CD14-positive monocyte (primary cell): ENCODE data around the gene OR51D1. TPM values are rescaled to one million over a fixed set of nuclear protein-coding genes. Genes with fewer than 3 reads are reported as not detected.

Experiments used
- DNase-seq, 3 donors: peaks; one replicate each; pipeline ENCODE4 v3.0.0-alpha.2; 2011 to 2022
- H2AFZ ChIP-seq: 2 replicates; pipeline ENCODE4 v1.6.0; 2012; ENCODE audit warnings: mild to moderate bottlenecking, low read depth, low read length, inconsistent platforms; ENCODE audit not compliant: insufficient read depth, poor library complexity, severe bottlenecking
- H3K27ac ChIP-seq, 2 donors: 1 replicate in 1 of 2; 2 replicates in 1 of 2; pipeline ENCODE4 v1.5.1; 2012 to 2013; ENCODE audit warnings: low read length in 2 of 2, control low read depth in 1 of 2, inconsistent platforms in 1 of 2, low read depth in 1 of 2, mild to moderate bottlenecking in 1 of 2
- H3K27me3 ChIP-seq, 2 donors: one replicate each; pipeline versions ENCODE4 v1.6.0 to v1.6.1; 2011 to 2013; ENCODE audit warnings: low read length in 2 of 2; ENCODE audit not compliant: control insufficient read depth in 2 of 2, insufficient read depth in 2 of 2
- H3K36me3 ChIP-seq, 2 donors: replicated peaks in 1 of 2; 1 replicate in 1 of 2; 2 replicates in 1 of 2; pipeline versions ENCODE4 v1.5.1 to v1.6.1; 2012 to 2013; ENCODE audit warnings: low read length in 2 of 2, control low read depth in 1 of 2, inconsistent platforms in 1 of 2, mild to moderate bottlenecking in 1 of 2; ENCODE audit not compliant: insufficient read depth in 2 of 2, control insufficient read depth in 1 of 2
- H3K4me1 ChIP-seq, 2 donors: 1 replicate in 1 of 2; 2 replicates in 1 of 2; pipeline versions ENCODE4 v1.5.1 to v1.6.1; 2012 to 2013; ENCODE audit warnings: low read length in 2 of 2, control low read depth in 1 of 2, inconsistent platforms in 1 of 2, mild to moderate bottlenecking in 1 of 2, moderate library complexity in 1 of 2; ENCODE audit not compliant: insufficient read depth in 2 of 2, control insufficient read depth in 1 of 2
- H3K4me2 ChIP-seq: replicated peaks from 2 replicates; pipeline ENCODE3; 2012; ENCODE audit warnings: low read length, moderate library complexity, mild to moderate bottlenecking; ENCODE audit not compliant: poor library complexity, severe bottlenecking; ENCODE audit errors: extremely low read depth
- H3K4me3 ChIP-seq, 3 experiments: fragments of 200-600 bp in 1 of 3; sonication (generic) in 1 of 3; replicated peaks in 1 of 3; 1 replicate in 2 of 3; 2 replicates in 1 of 3; pipeline ENCODE4 v1.5.1; 2011 to 2013; ENCODE audit warnings: low read length in 3 of 3, mild to moderate bottlenecking in 3 of 3, control low read depth in 2 of 3, low read depth in 2 of 3, inconsistent platforms in 1 of 3, moderate library complexity in 1 of 3
- H3K79me2 ChIP-seq: 2 replicates; pipeline ENCODE4 v1.6.0; 2012; ENCODE audit warnings: mild to moderate bottlenecking, control low read depth, inconsistent platforms, low read length, moderate library complexity; ENCODE audit not compliant: insufficient read depth
- H3K9ac ChIP-seq: 2 replicates; pipeline ENCODE4 v1.6.0; 2017; ENCODE audit warnings: low read length, mild to moderate bottlenecking; ENCODE audit not compliant: insufficient read depth, poor library complexity, severe bottlenecking
- H3K9me3 ChIP-seq, 2 donors: replicated peaks in 1 of 2; 1 replicate in 1 of 2; 2 replicates in 1 of 2; pipeline versions ENCODE4 v1.5.1 to v1.6.1; 2012 to 2013; ENCODE audit warnings: low read length in 2 of 2, control low read depth in 1 of 2; ENCODE audit not compliant: control insufficient read depth in 1 of 2, insufficient read depth in 1 of 2
- H4K20me1 ChIP-seq: 2 replicates; pipeline ENCODE4 v1.6.0; 2012; ENCODE audit warnings: mild to moderate bottlenecking, low read length, control low read depth, moderate library complexity; ENCODE audit not compliant: insufficient read depth
- H3K27ac Mint-ChIP-seq, 7 donors: one replicate each; pipeline ENCODE4 v1.8.0; 2020; ENCODE audit warnings: mild to moderate bottlenecking in 7 of 7, mixed read lengths in 7 of 7, moderate library complexity in 6 of 7, inconsistent platforms in 2 of 7
- H3K27me3 Mint-ChIP-seq, 3 donors: one replicate each; pipeline ENCODE4 v1.8.0; 2021 to 2022; ENCODE audit warnings: low read depth in 3 of 3, mild to moderate bottlenecking in 3 of 3, mixed read lengths in 3 of 3, moderate library complexity in 3 of 3, inconsistent platforms in 1 of 3
- H3K36me3 Mint-ChIP-seq, 2 donors: one replicate each; pipeline ENCODE4 v1.8.0; 2020; ENCODE audit warnings: mixed read lengths in 2 of 2, inconsistent platforms in 1 of 2, mild to moderate bottlenecking in 1 of 2
- H3K4me1 Mint-ChIP-seq: one replicate; pipeline ENCODE4 v1.8.0; 2020; ENCODE audit warnings: mild to moderate bottlenecking, mixed read lengths
- H3K4me3 Mint-ChIP-seq, 2 donors: one replicate each; pipeline ENCODE4 v1.8.0; 2020; ENCODE audit warnings: mild to moderate bottlenecking in 2 of 2, mixed read lengths in 2 of 2, moderate library complexity in 1 of 2
- H3K9me3 Mint-ChIP-seq, 7 donors: one replicate each; pipeline ENCODE4 v1.8.0; 2020 to 2022; ENCODE audit warnings: mixed read lengths in 7 of 7, mild to moderate bottlenecking in 6 of 7, moderate library complexity in 6 of 7, inconsistent platforms in 2 of 7
- WGBS: methylation state at CpG from one replicate; pipeline ENCODE4 v1.1.5; 2013; ENCODE audit warnings: missing lambda C conversion rate; ENCODE audit not compliant: insufficient coverage; 5-methylcytosine and 5-hydroxymethylcytosine counted together
- intact Hi-C, 2 donors: fragments of 100-400 bp; cut with micrococcal nuclease; formaldehyde crosslinking; loops; one replicate each; pipeline versions ENCODE4 v1.15.0 to v1.15.1; 2023
- polyA plus RNA-seq, 3 donors: library from polyadenylated mRNA; depleted of rRNA in 1 of 3; unstranded in 2 of 3; stranded (reverse) in 1 of 3; fragments of 300-500 nt in 2 of 3; fragments of >200 nt in 1 of 3; fragmentation: Illumina TruSeq in 2 of 3; gene quantifications; 1 replicate in 2 of 3; 2 replicates in 1 of 3; pipeline ENCODE4 v1.2.3, GENCODE V29; 2012 to 2021
- TF ChIP-seq, protein P1 (sequence below): fragments of 200-600 bp; IDR thresholded peaks from one replicate; pipeline ENCODE4 v1.8.0; 2022; ENCODE audit warnings: antibody characterized with exemption, mild to moderate bottlenecking

Gene OR51D1
- polyA plus RNA-seq, 3 donors: not detected

GRCh38 chr11:4680341-4680740 lies 43.1 kb downstream of the OR51D1 start:
- intact Hi-C loops: no loop called here

DNA sequence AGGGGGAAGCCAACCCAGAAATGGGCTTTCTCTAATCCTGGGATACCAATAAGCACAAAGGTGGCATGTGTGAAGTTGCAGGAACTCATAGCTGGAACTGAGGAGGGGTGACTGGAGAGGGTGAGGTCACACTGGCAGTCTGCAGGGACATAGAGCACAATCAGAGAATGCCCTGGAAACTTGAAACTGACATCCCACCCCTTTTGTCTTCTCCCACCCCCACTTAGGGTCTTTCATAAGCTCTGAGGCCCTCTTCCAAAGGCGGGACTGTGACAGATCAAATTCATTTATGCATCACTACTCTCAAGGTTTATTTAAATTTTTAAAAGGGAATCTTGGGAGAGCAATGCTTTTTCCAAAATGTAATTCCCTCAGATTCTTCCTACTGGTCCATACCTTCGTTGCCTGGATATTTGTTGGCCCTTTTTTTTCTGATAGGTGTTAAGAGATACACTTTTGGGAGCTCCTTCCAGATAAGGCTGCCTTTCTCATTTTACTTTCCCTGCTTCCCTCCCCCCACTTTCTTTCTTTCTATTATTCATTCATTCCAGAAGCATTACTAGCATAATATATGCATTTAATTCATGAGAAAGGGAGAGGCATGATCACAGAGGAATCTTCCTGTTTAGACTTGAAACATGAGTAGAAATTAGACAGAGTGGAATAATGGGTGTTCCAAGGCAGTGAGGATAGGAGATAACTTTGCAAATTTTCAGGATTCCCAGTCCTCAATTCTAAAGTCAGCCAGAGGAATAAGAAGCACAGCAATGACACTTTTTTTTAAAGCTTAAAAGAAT lies 45.5 kb downstream of the OR51D1 start:
- TF ChIP-seq, protein P1, sequence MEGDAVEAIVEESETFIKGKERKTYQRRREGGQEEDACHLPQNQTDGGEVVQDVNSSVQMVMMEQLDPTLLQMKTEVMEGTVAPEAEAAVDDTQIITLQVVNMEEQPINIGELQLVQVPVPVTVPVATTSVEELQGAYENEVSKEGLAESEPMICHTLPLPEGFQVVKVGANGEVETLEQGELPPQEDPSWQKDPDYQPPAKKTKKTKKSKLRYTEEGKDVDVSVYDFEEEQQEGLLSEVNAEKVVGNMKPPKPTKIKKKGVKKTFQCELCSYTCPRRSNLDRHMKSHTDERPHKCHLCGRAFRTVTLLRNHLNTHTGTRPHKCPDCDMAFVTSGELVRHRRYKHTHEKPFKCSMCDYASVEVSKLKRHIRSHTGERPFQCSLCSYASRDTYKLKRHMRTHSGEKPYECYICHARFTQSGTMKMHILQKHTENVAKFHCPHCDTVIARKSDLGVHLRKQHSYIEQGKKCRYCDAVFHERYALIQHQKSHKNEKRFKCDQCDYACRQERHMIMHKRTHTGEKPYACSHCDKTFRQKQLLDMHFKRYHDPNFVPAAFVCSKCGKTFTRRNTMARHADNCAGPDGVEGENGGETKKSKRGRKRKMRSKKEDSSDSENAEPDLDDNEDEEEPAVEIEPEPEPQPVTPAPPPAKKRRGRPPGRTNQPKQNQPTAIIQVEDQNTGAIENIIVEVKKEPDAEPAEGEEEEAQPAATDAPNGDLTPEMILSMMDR: no peak
- H3K4me1 Mint-ChIP-seq: no peaks in the 10 kb centered on the region
- Histone ChIP-seq H3K4me1 (no peaks in the 10 kb centered on the region), H2AFZ (no peak overlapping the region), H3K4me3 (no peak overlapping the region), H3K27ac (no peak overlapping the region), H4K20me1 (no peaks in the 10 kb centered on the region), H3K27me3 (no peaks in the 10 kb centered on the region), H3K4me2 (no peak overlapping the region), H3K79me2 (no peaks in the 10 kb centered on the region), H3K9me3 (no peaks in the 10 kb centered on the region), H3K36me3 (no peaks in the 10 kb centered on the region), H3K9ac (no peak overlapping the region)
- no peaks in the 10 kb centered on the region for H3K27me3 Mint-ChIP-seq
- no peak overlapping the region for H3K4me3 Mint-ChIP-seq
- no peak overlapping the region for H3K27ac Mint-ChIP-seq
- H3K9me3 Mint-ChIP-seq: peaks cover 0 to 3% (median 0%) of the 10 kb centered on the region in 7 donors
- intact Hi-C loops: no loop called here
- WGBS: no CpG with 5 or more reads among the region's 2 CpGs
- no peak for DNase-seq
- H3K36me3 Mint-ChIP-seq: no peaks in the 10 kb centered on the region

More at GRCh38 chr11:4680341-4680740, 43.1 kb downstream of the OR51D1 start:
- Mint-ChIP-seq H3K27ac (no peak overlapping the region), H3K9me3 (peaks cover 0 to 5% (median 0%) of the 10 kb centered on the region in 7 donors), H3K27me3 (peaks cover 0 to 4% (median 0%) of the 10 kb centered on the region in 3 donors), H3K36me3 (no peaks in the 10 kb centered on the region), H3K4me1 (no peaks in the 10 kb centered on the region), H3K4me3 (no peak overlapping the region)
- Histone ChIP-seq H3K4me2 (no peak overlapping the region), H3K9ac (no peak overlapping the region), H3K4me3 (no peak overlapping the region), H2AFZ (no peak overlapping the region), H3K4me1 (no peaks in the 10 kb centered on the region), H3K27ac (no peak overlapping the region), H3K9me3 (no peaks in the 10 kb centered on the region), H3K36me3 (no peaks in the 10 kb centered on the region), H3K79me2 (no peaks in the 10 kb centered on the region), H4K20me1 (no peaks in the 10 kb centered on the region), H3K27me3 (no peaks in the 10 kb centered on the region)
- no peak for DNase-seq
- TF ChIP-seq, protein P1: no peak
- 0% methylated on average over 1 of the region's 3 CpGs for WGBS
